ENCODE measurements around the gene ZNF467.

- TF ChIP-seq CTCF (IDR thresholded peaks at IDR 0.05) (no peak), POLR2A (IDR thresholded peaks at IDR 0.05) (no peak), POLR2AphosphoS5 (IDR thresholded peaks at IDR 0.05) (no peak)
These were observed 7.2 kb downstream of the ZNF467 start for GRCh38 chr7:149766135-149766675.
